SK-N-SH treated with all-trans-retinoic acid at 6 μM for 48 hours (cell line): ENCODE data around the gene CASP9.
A peak's percentile ranks its signal among the peaks of the same experiment; 100 is the strongest.

ENCODE experiments used
- ATAC-seq: fragments of 200-7000 bp; cut with Tn5 transposase; 3 replicates; pipeline ENCODE4 v1.9.1; 2020; ENCODE audit warnings: mild to moderate bottlenecking, moderate library complexity
- ARNTL ChIP-seq: fragments of 450-650 bp; formaldehyde crosslinking; IDR thresholded peaks from 2 replicates; pipeline ENCODE4 v1.5.0; 2020; ENCODE audit warnings: low read depth, mild to moderate bottlenecking, moderate library complexity, borderline replicate concordance
- BACH2 ChIP-seq: fragments of 250-450 bp; sonication (Bioruptor Pico); IDR thresholded peaks from 2 replicates; pipeline ENCODE4 v1.9.0; 2021; ENCODE audit warnings: mild to moderate bottlenecking, borderline replicate concordance
- CREB5 ChIP-seq: fragments of 250-450 bp; sonication (Bioruptor Pico); IDR thresholded peaks from 2 replicates; pipeline ENCODE4 v1.5.1; 2020; ENCODE audit warnings: low read depth, mild to moderate bottlenecking, moderate library complexity
- CSDC2 ChIP-seq: fragments of 250-450 bp; sonication (Bioruptor Pico); IDR thresholded peaks from 2 replicates; pipeline ENCODE4 v1.5.0; 2020; ENCODE audit warnings: mild to moderate bottlenecking, moderate library complexity
- CSRNP3 ChIP-seq: fragments of 250-450 bp; sonication (Bioruptor Pico); IDR thresholded peaks from 2 replicates; pipeline ENCODE4 v1.5.1; 2021; ENCODE audit warnings: mild to moderate bottlenecking, moderate library complexity
- ESRRG ChIP-seq: fragments of 250-450 bp; sonication (Bioruptor Pico); IDR thresholded peaks from 2 replicates; pipeline ENCODE4 v1.6.1; 2021; ENCODE audit warnings: mild to moderate bottlenecking
- GLIS3 ChIP-seq: fragments of 250-450 bp; sonication (Bioruptor Pico); IDR thresholded peaks from 2 replicates; pipeline ENCODE4 v1.5.0; 2020; ENCODE audit warnings: mild to moderate bottlenecking, moderate library complexity
- OSR1 ChIP-seq: fragments of 250-450 bp; sonication (Bioruptor Pico); IDR thresholded peaks from 2 replicates; pipeline ENCODE4 v1.8.0; 2022; ENCODE audit warnings: moderate library complexity, mild to moderate bottlenecking, inconsistent platforms
- PATZ1 ChIP-seq: fragments of 250-450 bp; sonication (Bioruptor Pico); IDR thresholded peaks from 2 replicates; pipeline ENCODE4 v1.8.0; 2020; ENCODE audit warnings: mild to moderate bottlenecking, moderate library complexity, borderline replicate concordance
- POU6F1 ChIP-seq: fragments of 250-450 bp; sonication (Bioruptor Pico); IDR thresholded peaks from 2 replicates; pipeline ENCODE4 v1.8.0; 2021; ENCODE audit warnings: low read depth, mild to moderate bottlenecking, moderate library complexity, borderline replicate concordance
- PPARA ChIP-seq: fragments of 250-450 bp; sonication (Bioruptor Pico); IDR thresholded peaks from 2 replicates; pipeline ENCODE4 v1.5.0; 2020; ENCODE audit warnings: mild to moderate bottlenecking, borderline replicate concordance
- TCF4 ChIP-seq: fragments of 250-450 bp; sonication (Bioruptor Pico); IDR thresholded peaks from 2 replicates; pipeline ENCODE4 v1.8.0; 2021; ENCODE audit warnings: mild to moderate bottlenecking, moderate library complexity, borderline replicate concordance
- TOX ChIP-seq: fragments of 250-450 bp; sonication (Bioruptor Pico); IDR thresholded peaks from 2 replicates; pipeline ENCODE4 v1.8.0; 2021; ENCODE audit warnings: mild to moderate bottlenecking, moderate library complexity, borderline replicate concordance
- TSHZ2 ChIP-seq: fragments of 250-450 bp; sonication (Bioruptor Pico); IDR thresholded peaks from 2 replicates; pipeline ENCODE4 v1.5.0; 2020; ENCODE audit warnings: mild to moderate bottlenecking, moderate library complexity
- ZC3H10 ChIP-seq: fragments of 250-450 bp; sonication (Bioruptor Pico); IDR thresholded peaks from 2 replicates; pipeline ENCODE4 v1.5.1; 2021; ENCODE audit warnings: mild to moderate bottlenecking, moderate library complexity
- ZNF70 ChIP-seq: fragments of 450-650 bp; formaldehyde crosslinking; IDR thresholded peaks from 2 replicates; pipeline ENCODE4 v1.5.0; 2020; ENCODE audit warnings: mild to moderate bottlenecking, moderate library complexity
- ZNF8 ChIP-seq: fragments of 450-650 bp; formaldehyde crosslinking; IDR thresholded peaks from 2 replicates; pipeline ENCODE4 v1.5.0; 2020; ENCODE audit warnings: mild to moderate bottlenecking, moderate library complexity

The CASP9 gene

GRCh38 chr1:15456313-15456954 is 67.6 kb downstream of the CASP9 start, which contains the start of gene CELA2A (continued):
- no peak for TF ChIP-seq PATZ1 (CRISPR knock-in tag)
- TF ChIP-seq, all 23 proteins: peak for 0

- ATAC-seq, result no peak
- TF ChIP-seq CREB5, result no peak
- TF ChIP-seq OSR1 (CRISPR knock-in tag), result no peak
- no peak for TF ChIP-seq ZNF70
- TF ChIP-seq TCF4 (CRISPR knock-in tag), result no peak
- TF ChIP-seq ZNF8 (CRISPR knock-in tag), result no peak
- TF ChIP-seq BACH2 (CRISPR knock-in tag), result no peak
- TF ChIP-seq ESRRG, result no peak
- TF ChIP-seq TSHZ2, result no peak
- TF ChIP-seq ZC3H10 (CRISPR knock-in tag), result no peak
- no peak for TF ChIP-seq CSDC2 (CRISPR knock-in tag)
- TF ChIP-seq ARNTL (CRISPR knock-in tag), result no peak
- TF ChIP-seq PPARA (CRISPR knock-in tag), result no peak
- TF ChIP-seq TOX (CRISPR knock-in tag), result no peak
- TF ChIP-seq PATZ1 (CRISPR knock-in tag), result no peak
- no peak for TF ChIP-seq GLIS3 (CRISPR knock-in tag)
- no peak for TF ChIP-seq CSRNP3
Observed at GRCh38 chr1:15455522-15455921, 68.5 kb downstream of the CASP9 start.

GRCh38 chr1:15454256-15454655 is 69.8 kb downstream of the CASP9 start:
- peak; percentile 49; the same call in 2 of the 3 replicates for ATAC-seq
- TF ChIP-seq POU6F1 (CRISPR knock-in tag), result no peak
- TF ChIP-seq ZNF70, result no peak
- no peak for TF ChIP-seq TSHZ2
- TF ChIP-seq OSR1 (CRISPR knock-in tag), result no peak
- TF ChIP-seq CREB5, result no peak
- TF ChIP-seq PPARA (CRISPR knock-in tag), result no peak
